GM21526 (cell line): ENCODE data around the gene SLC15A4.
"Not testable (repeated sequence)": the region's sequence is repeated elsewhere in the genome, so short reads cannot be mapped to it uniquely, and the experiment has no call there.

Source experiments
- ATAC-seq: cut with Tn5 transposase; IDR thresholded peaks from one replicate; pipeline ENCODE4 v1.9.1; 2021; ENCODE audit warnings: moderate library complexity; ENCODE audit not compliant: unreplicated experiment, low FRiP score

The SLC15A4 gene

GRCh38 chr12:128846671-128847070 lies 22.9 kb upstream of the SLC15A4 start:
- not testable (repeated sequence) for ATAC-seq

- no peak for ATAC-seq
Measured at GRCh38 chr12:128844031-128844635, 20.4 kb upstream of the SLC15A4 start.

- no peak for ATAC-seq
Measured at GRCh38 chr12:128843538-128843937, 19.8 kb upstream of the SLC15A4 start.

GRCh38 chr12:128842579-128842978 lies 18.8 kb upstream of the SLC15A4 start:
- ATAC-seq: no peak

GRCh38 chr12:128840862-128841468 lies 17.2 kb upstream of the SLC15A4 start:
- peak; percentile 79 for ATAC-seq

- ATAC-seq: not testable (repeated sequence)
Measured at GRCh38 chr12:128839885-128840284, 16.1 kb upstream of the SLC15A4 start.

- ATAC-seq: no peak
Measured at GRCh38 chr12:128833418-128833817, 9.7 kb upstream of the SLC15A4 start.

GRCh38 chr12:128830505-128830893 lies 6.7 kb upstream of the SLC15A4 start:
- ATAC-seq: peak; percentile 46

GRCh38 chr12:128829861-128830504 lies 6.2 kb upstream of the SLC15A4 start:
- ATAC-seq: peak; percentile 95

GRCh38 chr12:128827724-128828123 lies 4.0 kb upstream of the SLC15A4 start:
- ATAC-seq: no peak

GRCh38 chr12:128825835-128826234 lies 2.1 kb upstream of the SLC15A4 start:
- no peak for ATAC-seq

- peak; percentile 12 for ATAC-seq
Measured at GRCh38 chr12:128823216-128823915, 392 bp downstream of the SLC15A4 start.

- peak; percentile 56 for ATAC-seq
Measured at GRCh38 chr12:128820723-128821432, 2.9 kb downstream of the SLC15A4 start.

- ATAC-seq: no peak
Measured at GRCh38 chr12:128820253-128820652, 3.5 kb downstream of the SLC15A4 start.

GRCh38 chr12:128819293-128820144 lies 4.2 kb downstream of the SLC15A4 start:
- ATAC-seq: no peak

- ATAC-seq: peak; percentile 39
Measured at GRCh38 chr12:128818065-128819022, 5.4 kb downstream of the SLC15A4 start.

GRCh38 chr12:128817111-128818015 lies 6.4 kb downstream of the SLC15A4 start:
- peak; percentile 37 for ATAC-seq

- ATAC-seq: no peak
Measured at GRCh38 chr12:128816643-128816920, 7.2 kb downstream of the SLC15A4 start.
